ENCODE measurements around the gene ENDOD1. TPM values are rescaled to one million over a fixed set of nuclear protein-coding genes. Genes with fewer than 3 reads are reported as not detected.
A peak's percentile ranks its signal among the peaks of the same experiment; 100 is the strongest.

ENDOD1 gene
- total RNA-seq, 1 experiment from 2014 or later: 8.1 TPM

DNA sequence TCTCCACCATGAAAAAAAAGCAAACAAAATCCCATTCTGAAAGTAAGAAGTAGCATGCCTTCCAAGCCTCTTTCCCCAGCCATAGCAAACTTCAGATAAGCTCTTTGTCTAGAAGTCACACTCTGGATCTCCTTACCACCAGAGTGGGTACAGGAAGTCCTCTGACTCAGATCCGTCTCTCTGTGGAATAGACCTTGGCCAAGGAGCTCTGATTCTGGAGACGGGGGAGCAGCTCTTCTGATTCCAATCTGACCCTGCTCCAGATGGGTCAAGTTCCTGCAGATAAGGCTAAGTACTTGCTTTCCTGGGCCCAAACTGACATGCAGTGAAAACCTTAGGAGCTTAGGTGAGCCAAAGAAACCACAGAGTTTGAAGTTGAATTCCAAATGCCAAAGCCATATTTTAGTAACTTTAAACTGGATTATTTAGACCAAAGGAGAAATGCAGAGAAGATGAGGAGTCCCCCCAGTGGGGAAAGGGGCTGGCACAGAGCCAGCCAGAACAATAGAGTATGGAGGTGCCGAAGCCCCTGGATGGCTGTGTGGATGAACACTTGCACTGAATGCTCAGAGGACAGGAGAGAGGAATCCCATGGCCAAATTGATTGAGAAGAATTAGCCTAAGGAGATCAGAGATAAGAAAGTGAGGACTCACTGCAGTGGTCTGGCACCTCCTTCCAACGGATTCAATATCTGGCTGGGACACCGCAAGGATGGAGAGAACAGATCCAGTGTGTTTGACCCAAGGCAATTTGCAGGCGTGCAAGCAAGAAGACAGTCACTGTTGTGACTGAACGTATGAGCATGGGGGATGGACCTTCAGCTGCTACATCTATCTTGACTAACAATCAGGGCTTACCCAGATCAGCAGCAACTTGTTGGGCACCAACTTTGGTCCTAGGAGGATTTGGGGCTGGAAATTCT, 54.9 kb downstream of the ENDOD1 start:
- Histone ChIP-seq H2AFZ (no peak overlapping the region), H3K9me2 (ENCODE audit: insufficient read depth) (no peaks in the 10 kb centered on the region), H3K4me1 (replicated peaks; ENCODE audit: insufficient read depth) (peaks cover 20% of the 10 kb centered on the region), H3K4me2 (no peak overlapping the region), H3F3A (ENCODE audit: insufficient read depth, low read depth) (peaks cover 11% of the 10 kb centered on the region; the same call in 1 of the 2 replicates), H3K4me3 (no peak overlapping the region), H3K27me3 (ENCODE audit: insufficient read depth, low read depth) (no peaks in the 10 kb centered on the region), H3K27ac (no peak overlapping the region), H3K9me3 (ENCODE audit: insufficient read depth, low read depth) (no peaks in the 10 kb centered on the region), H3K79me2 (ENCODE audit: low read depth) (no peaks in the 10 kb centered on the region), H4K20me1 (ENCODE audit: insufficient read depth) (no peaks in the 10 kb centered on the region), H3K36me3 (ENCODE audit: low read depth) (no peaks in the 10 kb centered on the region)
- intact Hi-C loops (cut with micrococcal nuclease; ENCODE audit: unreplicated experiment): no loop called here
- DNase-seq: no peak
- TF ChIP-seq, protein P1, sequence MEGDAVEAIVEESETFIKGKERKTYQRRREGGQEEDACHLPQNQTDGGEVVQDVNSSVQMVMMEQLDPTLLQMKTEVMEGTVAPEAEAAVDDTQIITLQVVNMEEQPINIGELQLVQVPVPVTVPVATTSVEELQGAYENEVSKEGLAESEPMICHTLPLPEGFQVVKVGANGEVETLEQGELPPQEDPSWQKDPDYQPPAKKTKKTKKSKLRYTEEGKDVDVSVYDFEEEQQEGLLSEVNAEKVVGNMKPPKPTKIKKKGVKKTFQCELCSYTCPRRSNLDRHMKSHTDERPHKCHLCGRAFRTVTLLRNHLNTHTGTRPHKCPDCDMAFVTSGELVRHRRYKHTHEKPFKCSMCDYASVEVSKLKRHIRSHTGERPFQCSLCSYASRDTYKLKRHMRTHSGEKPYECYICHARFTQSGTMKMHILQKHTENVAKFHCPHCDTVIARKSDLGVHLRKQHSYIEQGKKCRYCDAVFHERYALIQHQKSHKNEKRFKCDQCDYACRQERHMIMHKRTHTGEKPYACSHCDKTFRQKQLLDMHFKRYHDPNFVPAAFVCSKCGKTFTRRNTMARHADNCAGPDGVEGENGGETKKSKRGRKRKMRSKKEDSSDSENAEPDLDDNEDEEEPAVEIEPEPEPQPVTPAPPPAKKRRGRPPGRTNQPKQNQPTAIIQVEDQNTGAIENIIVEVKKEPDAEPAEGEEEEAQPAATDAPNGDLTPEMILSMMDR (conservative IDR thresholded peaks at IDR 0.05): no peak
- no peak for TF ChIP-seq EZH2 (IDR thresholded peaks at IDR 0.05; ENCODE audit: low read depth)
- BruUV-seq (replicated peaks): no TSS peak
- CTCF ChIA-PET: no interaction called here
- POLR2A ChIA-PET (ENCODE audit: unreplicated experiment): no interaction called here

DNA sequence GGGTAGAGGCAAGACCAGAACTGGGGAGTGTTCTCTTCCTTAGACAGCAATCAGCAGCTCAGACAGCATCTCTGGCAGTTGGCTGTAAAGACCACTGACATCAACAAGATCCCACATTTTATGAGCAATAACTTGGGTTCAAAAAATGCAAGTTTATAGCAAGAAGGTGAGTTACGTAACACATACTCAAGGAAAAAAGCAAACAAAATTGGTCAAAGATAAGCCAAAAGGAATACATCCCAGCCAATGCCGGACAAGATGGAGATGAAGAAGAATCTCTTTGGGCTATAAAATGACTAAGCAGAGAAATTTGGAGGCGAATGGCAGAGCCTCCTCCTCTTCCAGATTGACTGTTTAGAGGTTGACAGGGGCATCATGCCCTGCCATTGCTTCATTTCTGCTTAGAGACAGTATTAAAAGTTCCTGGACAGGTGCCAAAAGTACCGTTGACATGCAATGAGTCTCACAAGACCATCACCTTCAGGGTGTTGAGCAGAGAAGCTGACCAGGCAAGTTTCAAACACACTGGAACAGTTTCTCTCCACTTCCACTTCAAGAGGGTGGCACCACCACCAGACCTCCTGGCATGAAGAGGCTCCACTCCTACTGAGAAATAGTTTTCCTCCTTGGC, 55.9 kb downstream of the ENDOD1 start:
- Histone ChIP-seq H3K36me3 (ENCODE audit: low read depth) (no peaks in the 10 kb centered on the region), H3K9me3 (ENCODE audit: insufficient read depth, low read depth) (no peaks in the 10 kb centered on the region), H3K27me3 (ENCODE audit: insufficient read depth, low read depth) (no peaks in the 10 kb centered on the region), H3K79me2 (ENCODE audit: low read depth) (no peaks in the 10 kb centered on the region), H4K20me1 (ENCODE audit: insufficient read depth) (no peaks in the 10 kb centered on the region), H3K4me1 (replicated peaks; ENCODE audit: insufficient read depth) (peaks cover 28% of the 10 kb centered on the region), H3K4me3 (no peak overlapping the region), H3F3A (ENCODE audit: insufficient read depth, low read depth) (peaks cover 15% of the 10 kb centered on the region; the same call in 1 of the 2 replicates), H2AFZ (no peak overlapping the region), H3K4me2 (no peak overlapping the region), H3K9me2 (ENCODE audit: insufficient read depth) (no peaks in the 10 kb centered on the region), H3K27ac (no peak overlapping the region)
- BruUV-seq (replicated peaks): no TSS peak
- DNase-seq: no peak
- TF ChIP-seq, protein P1 (conservative IDR thresholded peaks at IDR 0.05): no peak
- no peak for TF ChIP-seq EZH2 (IDR thresholded peaks at IDR 0.05; ENCODE audit: low read depth)
- CTCF ChIA-PET: no interaction called here
- POLR2A ChIA-PET (ENCODE audit: unreplicated experiment): no interaction called here
- intact Hi-C loops (cut with micrococcal nuclease; ENCODE audit: unreplicated experiment): no loop called here

DNA sequence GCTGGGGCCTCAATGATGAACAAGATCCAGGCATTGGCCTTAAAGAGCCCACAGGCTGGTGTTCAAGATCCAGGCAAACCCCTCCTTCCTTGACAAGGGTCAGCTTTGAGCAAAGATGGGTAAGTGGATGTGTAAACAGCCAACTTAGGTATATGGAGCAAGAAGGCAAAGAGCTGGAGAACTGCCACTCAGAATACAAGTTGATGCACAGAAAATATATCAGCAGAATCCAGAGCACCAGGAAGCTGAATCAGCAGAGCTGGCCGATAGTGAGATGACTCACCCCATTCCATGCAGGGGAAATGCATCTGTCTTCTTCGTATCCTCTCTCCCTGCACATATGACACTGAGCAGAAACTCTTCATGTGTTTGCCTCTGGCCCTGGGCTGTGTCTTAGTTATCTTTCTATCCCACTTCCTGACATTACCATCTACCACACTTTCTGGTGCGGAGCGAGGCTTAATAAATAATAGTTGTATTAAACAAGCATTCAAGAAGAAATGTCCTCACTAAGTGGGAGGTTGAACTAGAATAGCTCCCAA, 57.8 kb downstream of the ENDOD1 start:
- no peak overlapping the region for H2AFZ ChIP-seq
- H3K79me2 ChIP-seq (ENCODE audit: low read depth): no peaks in the 10 kb centered on the region
- H3K9me2 ChIP-seq (ENCODE audit: insufficient read depth): no peaks in the 10 kb centered on the region
- BruUV-seq (replicated peaks): no TSS peak
- H3K27me3 ChIP-seq (ENCODE audit: insufficient read depth, low read depth): no peaks in the 10 kb centered on the region
- H3K27ac ChIP-seq: no peak overlapping the region
- POLR2A ChIA-PET (ENCODE audit: unreplicated experiment): no interaction called here
- peaks cover 28% of the 10 kb centered on the region for H3F3A ChIP-seq (ENCODE audit: insufficient read depth, low read depth)
- intact Hi-C loops (cut with micrococcal nuclease; ENCODE audit: unreplicated experiment): no loop called here
- H3K4me3 ChIP-seq: no peak overlapping the region
- H4K20me1 ChIP-seq (ENCODE audit: insufficient read depth): no peaks in the 10 kb centered on the region
- peaks cover 31% of the 10 kb centered on the region for H3K4me1 ChIP-seq (replicated peaks; ENCODE audit: insufficient read depth)
- no peak for TF ChIP-seq EZH2 (IDR thresholded peaks at IDR 0.05; ENCODE audit: low read depth)
- TF ChIP-seq, protein P1 (conservative IDR thresholded peaks at IDR 0.05): no peak
- peak overlapping the region; percentile 30; the same call in 1 of the 2 replicates for H3K4me2 ChIP-seq
- CTCF ChIA-PET: interaction anchor here (0.6 kb wide), 1 partner anchor 571 kb away, joined by 7 read pairs; no protein-coding TSS in a partner anchor
- peak; percentile 32 to 79 for DNase-seq
- no peaks in the 10 kb centered on the region for H3K36me3 ChIP-seq (ENCODE audit: low read depth)
- H3K9me3 ChIP-seq (ENCODE audit: insufficient read depth, low read depth): no peaks in the 10 kb centered on the region

Measured in PC-9 (cell line).